ENCODE data around the gene GDAP2.

GDAP2 gene

GRCh38 chr1:117838911-117839310 is 90.5 kb downstream of the GDAP2 start:
- no peak for DNase-seq

- DNase-seq = no peak
Observed at GRCh38 chr1:117836069-117836468, 93.4 kb downstream of the GDAP2 start.

GRCh38 chr1:117834416-117834815 is 95.0 kb downstream of the GDAP2 start:
- DNase-seq = no peak

GRCh38 chr1:117832453-117832852 is 97.0 kb downstream of the GDAP2 start:
- DNase-seq = no peak

DNA sequence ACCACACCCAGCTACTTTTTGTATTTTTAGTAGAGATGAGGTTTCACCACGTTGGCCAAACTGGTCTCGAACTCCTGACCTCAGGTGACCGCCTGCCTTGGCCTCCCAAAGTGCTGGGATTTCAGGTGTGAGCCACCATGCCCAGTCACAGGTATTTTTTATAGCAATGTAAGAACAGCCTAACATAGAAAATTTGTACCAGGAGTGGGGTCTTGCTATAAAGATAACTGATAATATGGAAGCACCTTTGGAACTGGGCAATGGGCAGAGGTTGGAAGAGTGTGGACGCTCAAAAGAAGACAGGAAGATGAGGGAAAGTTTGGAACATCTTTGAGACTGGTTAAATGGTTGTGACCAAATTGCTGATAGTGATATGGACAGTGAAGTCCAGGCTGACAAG is 99.2 kb downstream of the GDAP2 start:
- DNase-seq = no peak

GRCh38 chr1:117828201-117828600 is 101.2 kb downstream of the GDAP2 start:
- no peak for DNase-seq

- DNase-seq = no peak
Observed at GRCh38 chr1:117826540-117827078, 102.8 kb downstream of the GDAP2 start.

- DNase-seq = no peak
Observed at GRCh38 chr1:117826119-117826518, 103.3 kb downstream of the GDAP2 start.

GRCh38 chr1:117825414-117825813 is 104.0 kb downstream of the GDAP2 start:
- no peak for DNase-seq

DNA sequence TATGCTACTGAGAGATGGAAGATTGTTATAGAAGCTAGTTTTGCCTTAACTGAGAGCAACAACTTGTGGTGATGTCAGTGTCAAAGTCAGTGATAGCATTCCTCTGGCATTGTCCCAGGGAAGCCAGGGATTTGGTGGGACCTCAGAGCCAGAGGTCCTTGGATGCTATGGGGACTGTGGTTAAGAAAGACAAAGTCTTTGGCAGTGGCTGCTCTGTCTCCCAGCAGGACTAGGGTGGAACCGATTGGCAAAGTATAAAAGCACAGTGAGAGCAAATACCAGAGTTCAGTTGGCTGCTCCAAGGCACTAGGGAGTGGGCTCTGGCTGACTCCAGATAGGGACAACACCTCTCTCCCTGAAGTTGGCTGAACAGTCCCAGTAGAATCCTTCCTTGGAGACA is 104.8 kb downstream of the GDAP2 start:
- no peak for DNase-seq

GRCh38 chr1:117821774-117822482 is 107.5 kb downstream of the GDAP2 start:
- DNase-seq = no peak

GRCh38 chr1:117821382-117821755 is 108.1 kb downstream of the GDAP2 start:
- no peak for DNase-seq

- no peak for DNase-seq
Observed at GRCh38 chr1:117820694-117821381, 108.6 kb downstream of the GDAP2 start.

DNA sequence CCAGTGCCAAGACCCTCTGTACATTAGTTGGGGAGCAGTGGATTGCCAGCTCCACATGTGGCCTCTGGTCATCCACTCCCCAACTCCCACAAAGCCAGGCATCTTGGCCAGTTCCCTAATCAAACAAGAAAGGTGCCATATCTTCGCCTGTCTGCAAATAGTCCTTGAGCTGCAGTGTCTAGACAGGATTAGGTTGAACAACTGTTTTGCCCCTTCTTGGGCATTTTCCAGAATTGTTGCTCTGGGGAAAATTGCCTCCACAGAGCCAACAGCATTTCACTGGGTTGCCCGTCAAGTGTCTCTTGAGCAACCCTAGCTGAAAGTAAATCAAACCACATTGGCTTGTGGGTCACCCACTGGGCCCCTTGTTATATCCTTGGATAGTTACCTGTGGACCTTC is 109.3 kb downstream of the GDAP2 start:
- DNase-seq = no peak

- no peak for DNase-seq
Observed at GRCh38 chr1:117819301-117819700, 110.1 kb downstream of the GDAP2 start.

DNA sequence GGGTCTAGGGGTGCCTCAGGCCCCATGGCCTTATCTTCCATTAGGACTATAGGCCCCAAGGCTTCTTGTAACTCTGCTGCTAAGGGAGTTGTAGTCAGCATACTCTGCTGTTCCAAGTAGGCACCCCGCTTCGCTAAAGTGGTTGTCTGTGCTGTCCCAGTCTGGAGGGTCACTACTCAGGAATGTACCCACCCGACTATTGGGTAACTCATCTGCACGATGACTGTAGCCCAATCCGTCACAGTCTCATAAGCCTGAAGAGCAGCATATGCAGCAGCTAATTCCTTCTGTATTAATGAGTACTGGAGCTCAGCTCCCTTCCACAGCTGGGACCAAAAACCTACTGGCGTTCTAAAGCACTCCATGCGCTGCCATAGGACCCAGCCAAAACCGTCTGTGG is 111.0 kb downstream of the GDAP2 start:
- DNase-seq = no peak

GRCh38 chr1:117817629-117818028 is 111.8 kb downstream of the GDAP2 start:
- no peak for DNase-seq

DNA sequence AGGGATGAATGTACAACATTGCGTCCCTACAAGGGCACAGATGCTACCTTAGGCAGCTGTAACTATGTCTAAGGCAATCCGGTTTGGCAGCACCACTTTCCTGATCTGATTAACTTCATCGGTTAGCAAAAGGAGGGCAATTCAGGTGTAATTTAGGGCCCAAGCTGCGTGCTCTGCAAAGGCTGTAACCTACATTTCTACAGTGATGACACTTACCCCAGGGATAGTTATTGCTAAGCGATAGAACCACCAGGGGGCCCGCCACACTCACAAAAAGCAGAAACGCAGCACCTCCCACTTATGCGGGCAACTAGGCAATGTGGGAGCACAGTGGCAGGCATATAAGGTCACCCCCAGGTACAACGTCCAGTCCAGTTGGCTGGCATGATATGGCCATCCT is 113.5 kb downstream of the GDAP2 start:
- no peak for DNase-seq

DNA sequence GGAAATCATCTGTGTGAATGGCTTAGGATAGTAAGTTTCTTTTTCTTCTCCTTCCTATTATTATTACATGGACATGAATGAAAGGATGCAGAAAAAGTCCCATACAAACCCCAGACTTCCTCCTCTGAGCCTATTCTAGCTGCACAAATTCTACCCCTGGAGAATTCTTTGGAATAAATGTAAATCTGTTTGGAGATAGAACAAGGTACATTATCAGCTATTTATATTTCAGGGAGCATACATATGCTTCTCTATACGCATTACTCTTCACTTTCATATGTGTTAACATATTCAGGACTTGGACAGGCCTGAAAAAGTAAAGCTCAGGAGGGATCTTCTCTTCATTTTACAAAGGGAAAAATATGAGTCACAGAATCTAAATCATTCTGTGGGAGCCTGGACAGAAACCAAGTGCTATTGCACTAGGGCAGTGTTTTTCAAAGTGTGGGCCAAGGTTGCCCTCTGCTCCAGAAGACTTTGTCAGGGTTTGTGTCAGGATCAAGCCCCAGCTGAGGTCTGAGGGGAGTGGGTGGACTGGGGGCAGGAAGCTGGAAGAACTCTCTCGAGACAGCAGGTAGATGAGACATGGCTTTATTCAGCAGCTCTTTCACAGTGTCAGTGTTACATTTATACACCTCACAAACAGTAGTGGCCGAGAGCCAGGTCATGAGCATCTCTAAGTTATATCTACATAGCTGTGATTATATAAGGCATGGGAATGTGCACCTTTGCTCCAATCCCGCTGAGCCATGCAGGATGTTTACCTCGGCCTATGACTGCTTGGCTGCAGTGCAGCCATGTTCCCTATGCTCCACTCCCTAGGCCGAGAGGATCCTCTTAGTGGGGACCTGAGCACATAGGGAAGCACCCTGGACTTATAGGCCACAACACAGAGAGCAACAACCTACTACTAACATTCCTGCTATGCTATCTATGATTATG is 114.3 kb downstream of the GDAP2 start:
- no peak for DNase-seq
